ENCODE results near the gene RPL27A.

RPL27A gene

GRCh38 chr11:8702598-8702915, 20.0 kb downstream of the RPL27A start:
- DNase-seq: no peak

GRCh38 chr11:8704136-8704535, 21.5 kb downstream of the RPL27A start:
- no peak for DNase-seq

- DNase-seq: no peak
Observed at GRCh38 chr11:8705146-8705545, 22.6 kb downstream of the RPL27A start.

DNA sequence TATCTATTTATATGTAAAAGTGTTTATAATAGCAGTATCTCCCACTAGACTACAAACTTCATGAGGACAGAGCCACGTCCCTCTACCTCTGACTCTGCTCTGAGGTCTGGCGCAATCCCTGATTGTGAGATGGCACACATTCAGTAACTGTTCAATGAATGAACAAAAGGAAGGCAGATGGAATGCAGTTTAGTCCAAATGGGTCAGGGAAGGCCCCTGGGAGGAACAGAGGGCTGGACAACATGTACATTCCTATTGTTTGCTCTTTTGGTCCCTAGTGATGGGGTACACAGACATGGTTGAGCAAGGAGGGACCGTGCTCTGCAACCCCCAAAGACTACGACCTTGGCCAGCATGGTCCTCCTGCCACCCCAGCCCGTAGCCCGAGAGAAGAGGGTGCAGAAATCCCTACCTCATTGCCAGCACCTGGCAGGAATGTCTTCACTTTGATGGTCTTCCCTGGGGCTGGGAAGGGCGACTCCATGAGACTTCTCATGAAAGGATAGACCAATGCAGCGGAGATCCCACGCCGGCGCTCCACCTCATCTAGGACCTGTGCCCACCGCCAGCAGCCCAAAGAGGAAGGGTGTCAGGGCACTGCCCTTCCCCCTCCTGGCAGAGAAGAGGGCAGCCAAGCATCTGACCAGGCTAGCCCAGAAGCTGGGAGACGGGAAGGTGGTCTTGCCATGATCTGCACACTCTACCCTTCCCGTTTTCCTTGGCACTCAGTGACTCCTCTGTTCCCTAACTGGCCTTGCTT, 24.3 kb downstream of the RPL27A start:
- DNase-seq: no peak

DNA sequence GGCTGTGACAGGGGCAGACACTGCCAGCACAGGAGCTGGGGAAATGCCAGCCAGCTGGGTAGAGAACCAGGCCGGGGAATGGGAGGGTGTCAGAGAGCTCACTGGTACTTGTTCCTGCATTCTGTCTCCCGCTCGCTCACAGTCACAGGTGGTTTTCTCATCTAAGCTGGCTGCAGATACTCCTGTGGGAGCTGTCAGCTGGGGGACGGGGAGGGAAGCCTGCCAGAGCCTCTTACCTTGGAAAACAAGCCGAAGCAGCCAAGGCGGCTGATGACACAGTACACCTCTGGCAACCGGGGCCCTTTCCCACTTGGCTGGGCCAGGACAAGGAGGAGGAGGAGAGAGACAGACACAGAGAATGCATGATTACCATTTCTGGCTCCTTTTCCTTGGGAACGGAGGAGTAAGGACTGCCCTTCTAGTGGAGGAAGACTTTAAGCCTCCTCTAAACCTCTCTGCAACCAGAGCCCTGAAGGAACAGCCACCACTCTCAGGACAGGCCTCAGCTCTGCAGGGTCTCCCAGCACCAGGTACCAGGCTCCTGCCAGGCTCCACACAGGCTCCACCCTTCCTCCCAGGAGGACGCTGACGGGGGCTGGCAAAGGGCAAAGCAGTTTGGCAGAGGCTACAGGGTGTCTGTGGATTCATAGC, 25.1 kb downstream of the RPL27A start:
- DNase-seq: no peak

GRCh38 chr11:8709002-8709672, 26.5 kb downstream of the RPL27A start:
- DNase-seq: peak; percentile 92

DNA sequence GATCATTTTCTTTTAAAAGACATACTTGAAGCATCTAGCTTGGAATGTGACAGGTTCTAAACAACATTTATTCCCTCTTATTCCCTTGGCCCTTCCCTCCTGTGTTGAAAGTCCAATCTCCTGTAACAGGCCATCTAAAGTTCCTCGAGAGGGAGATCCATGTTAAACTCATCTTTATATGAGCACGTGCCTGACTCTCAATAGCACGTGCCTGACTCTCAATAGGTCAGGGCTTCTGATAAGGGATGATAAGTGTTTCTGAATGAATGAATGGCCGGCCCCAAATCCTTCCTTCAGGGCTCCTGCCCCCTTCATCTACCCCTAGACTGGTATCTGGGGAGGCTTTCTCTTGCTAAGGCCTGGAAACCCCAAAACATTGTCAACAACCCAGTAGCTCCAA, 27.2 kb downstream of the RPL27A start:
- DNase-seq: no peak

DNA sequence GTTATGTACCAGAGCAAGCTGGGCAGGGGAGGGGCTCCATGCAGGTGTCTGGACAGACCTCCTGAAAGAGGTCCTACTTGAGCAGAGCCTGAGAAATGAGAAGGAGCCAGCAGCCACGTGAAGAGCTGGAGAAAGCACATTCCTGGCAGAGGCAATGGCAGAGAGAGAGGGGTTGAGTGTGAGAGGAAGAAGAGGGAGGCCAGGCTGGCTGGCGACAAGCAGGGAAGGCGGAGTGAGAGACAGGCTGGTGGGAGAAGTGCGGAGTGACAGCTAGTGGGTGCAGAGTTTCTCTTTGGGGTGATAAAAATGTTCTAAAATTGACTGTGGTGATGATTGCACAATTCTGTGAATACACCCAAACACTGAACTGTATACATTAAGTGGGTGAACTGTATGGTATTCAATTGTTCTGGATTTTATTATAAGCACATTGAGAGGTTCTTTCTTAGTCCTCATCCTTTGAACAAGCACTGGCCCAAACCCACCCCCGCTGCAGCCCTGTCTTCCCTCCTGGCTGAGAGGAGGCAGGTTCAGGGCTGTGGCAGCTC, 29.4 kb downstream of the RPL27A start:
- DNase-seq: no peak

DNA sequence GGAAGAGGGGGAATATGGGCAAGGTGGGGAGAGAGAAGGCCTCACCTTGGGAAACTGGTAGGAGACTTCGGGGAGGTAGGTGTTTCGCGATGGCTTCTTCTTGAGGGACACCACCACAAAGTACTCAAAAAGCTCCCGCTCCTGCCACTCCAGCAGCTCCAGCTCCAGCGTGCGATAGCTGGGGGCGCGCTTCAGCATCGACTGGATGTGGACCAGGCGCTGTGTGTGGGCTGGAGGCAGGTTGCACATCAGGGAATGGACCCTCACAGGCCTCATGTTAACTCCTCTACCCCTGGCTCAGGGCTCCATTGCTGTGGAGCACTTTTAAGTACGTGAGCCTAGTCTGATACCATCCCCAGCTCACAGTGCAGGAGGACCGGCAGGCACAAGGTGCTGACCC, 29.9 kb downstream of the RPL27A start:
- DNase-seq: no peak

DNA sequence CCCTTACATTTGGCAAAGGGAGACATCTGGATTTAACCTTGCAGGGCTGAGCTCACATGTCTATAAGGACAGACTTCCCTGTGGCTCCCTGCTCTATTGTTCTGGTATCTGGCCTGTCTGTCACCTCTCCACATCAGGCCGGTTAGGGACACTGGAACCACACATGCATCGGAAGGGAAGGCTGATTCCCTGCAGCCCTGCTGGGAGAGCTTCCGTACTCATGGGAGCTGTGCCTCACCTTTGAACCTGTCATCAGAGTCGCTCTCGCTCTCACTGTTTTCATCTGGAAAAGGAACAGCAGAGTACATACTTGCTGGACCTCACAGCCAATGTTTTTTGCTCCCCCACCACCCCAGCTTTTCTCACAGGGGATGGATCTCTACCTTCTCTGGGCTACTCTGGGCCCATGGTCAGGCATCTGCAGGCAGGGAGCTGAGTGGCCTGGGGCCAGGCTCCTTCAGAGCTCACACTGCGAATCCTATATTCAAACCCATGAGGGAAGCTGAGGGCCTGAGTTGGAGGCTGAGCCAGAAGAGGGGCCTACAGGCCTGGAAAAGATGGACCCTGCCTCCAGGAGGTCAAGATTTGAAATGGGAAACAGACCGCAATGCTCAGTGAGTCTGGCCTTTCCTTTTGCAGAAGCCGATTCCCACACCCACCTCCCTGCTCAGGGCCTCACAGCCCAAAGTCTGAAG, 31.3 kb downstream of the RPL27A start:
- no peak for DNase-seq

- no peak for DNase-seq
Observed at GRCh38 chr11:8714622-8715225, 32.1 kb downstream of the RPL27A start.

DNA sequence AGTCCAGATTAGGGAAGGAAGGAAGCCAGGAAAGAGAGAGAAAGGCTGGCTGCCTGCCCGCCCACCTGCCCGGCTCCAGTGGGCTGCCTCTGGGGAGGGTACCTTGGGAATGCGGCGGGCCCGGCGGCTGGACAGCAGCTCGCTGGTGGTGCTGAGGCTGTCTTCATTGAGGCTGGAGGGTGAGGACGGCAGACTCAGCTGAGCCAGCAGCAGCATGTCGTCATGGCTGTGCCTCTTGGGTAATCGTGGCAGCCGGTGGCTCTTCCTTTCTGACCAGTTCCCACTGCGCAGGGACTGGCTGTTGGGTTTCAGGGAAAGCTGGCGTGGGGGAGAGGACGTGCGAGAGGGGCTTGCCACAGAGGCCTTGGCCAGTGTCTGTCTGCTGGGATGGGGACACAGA, 32.9 kb downstream of the RPL27A start:
- no peak for DNase-seq

DNA sequence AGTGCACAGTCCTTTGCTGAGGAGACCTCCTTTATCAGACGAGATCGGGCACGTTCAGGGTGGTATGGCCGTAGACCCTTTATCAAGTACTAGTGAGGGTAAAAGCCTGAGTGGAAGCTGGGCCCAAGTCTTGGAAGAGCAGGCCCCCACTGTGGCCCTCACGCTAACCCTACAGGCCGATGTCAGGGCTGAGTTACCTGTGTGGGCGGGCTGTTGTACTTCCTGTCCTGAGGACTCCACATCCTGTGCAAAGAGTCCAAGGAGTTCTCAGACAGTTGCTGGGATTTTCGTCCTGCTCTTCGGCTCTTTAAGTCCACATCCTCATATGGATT, 34.9 kb downstream of the RPL27A start:
- no peak for DNase-seq

DNA sequence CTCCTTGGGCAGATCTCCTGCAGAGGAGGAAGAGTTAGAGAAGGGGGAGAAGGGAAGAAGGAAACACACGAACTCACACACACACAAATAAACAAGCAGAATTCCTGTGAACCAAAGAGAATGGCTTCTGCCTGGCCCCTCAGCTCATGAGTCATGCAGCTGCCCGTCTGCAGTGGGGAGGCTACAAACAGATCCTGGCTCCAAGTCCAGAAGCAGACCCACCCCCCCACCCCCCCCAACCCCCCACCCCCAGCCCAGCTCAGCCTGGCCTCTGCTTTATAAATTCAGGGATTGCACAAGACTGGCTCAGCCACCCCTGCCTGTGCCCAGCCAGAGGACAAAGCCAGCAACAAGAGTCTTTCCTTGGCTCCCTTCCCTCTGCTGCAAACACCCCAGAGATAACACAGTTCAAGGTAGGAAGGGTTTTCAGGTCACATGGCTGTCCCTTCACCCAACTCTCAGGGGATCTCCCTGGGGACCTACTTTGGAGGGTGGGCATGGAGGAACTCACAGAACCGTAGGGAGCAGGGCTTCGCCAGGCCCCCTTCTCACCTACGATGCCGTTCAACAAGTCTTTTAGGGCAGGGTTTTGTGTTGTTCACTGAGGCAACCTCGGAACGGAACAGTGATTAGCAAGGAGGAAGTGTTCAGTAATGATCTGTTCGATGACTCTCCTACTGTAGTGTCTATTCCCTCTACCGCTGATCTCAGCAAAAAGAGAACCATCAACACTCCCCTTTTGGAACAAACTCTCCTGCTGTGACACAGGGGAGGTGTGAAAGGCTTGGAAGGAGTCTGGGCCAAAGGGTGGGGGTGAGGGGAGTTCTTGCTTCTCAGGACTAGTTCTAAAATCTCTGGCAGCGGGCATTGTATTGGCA, 35.5 kb downstream of the RPL27A start:
- peak; percentile 16 for DNase-seq

- DNase-seq: peak; percentile 90
Observed at GRCh38 chr11:8719211-8719649, 36.6 kb downstream of the RPL27A start.

DNA sequence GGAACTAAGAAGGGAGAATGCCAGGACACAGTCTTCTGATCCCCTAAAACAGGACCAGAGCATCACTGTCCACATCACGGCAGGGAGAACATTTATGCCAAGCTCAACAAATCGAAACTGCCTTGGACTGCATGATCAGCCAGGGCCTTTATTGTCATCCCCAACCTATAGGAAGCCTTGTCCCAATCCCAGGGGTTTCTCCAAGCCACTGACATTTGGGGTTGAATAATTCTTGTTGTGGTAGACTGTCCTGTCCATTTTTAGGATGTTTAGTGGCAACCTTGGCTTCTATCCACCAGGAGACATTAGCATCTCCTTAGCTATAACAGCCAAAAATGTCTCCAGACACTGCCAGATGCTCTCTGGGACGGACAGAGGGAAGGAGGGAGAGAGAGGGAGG, 37.1 kb downstream of the RPL27A start:
- DNase-seq: no peak

DNA sequence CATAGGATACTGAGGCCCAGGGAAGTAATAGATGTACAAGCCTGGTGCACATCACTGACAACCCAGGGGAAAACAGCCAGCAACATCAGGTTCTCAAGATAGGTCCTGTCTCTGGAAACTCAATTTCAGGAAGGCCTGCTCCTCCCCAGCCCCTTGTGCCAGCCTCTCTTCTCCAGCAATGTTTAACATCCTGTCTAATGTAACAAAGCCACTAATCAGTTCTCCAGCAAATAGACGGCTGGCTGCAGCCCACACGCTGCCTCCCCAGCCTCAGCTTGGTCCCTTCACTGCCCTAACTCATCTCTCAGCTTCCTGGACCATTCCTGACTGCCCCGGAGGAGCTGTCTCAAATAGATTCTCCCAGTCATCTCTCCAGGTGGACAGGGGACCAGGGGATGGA, 37.8 kb downstream of the RPL27A start:
- DNase-seq: no peak

DNA sequence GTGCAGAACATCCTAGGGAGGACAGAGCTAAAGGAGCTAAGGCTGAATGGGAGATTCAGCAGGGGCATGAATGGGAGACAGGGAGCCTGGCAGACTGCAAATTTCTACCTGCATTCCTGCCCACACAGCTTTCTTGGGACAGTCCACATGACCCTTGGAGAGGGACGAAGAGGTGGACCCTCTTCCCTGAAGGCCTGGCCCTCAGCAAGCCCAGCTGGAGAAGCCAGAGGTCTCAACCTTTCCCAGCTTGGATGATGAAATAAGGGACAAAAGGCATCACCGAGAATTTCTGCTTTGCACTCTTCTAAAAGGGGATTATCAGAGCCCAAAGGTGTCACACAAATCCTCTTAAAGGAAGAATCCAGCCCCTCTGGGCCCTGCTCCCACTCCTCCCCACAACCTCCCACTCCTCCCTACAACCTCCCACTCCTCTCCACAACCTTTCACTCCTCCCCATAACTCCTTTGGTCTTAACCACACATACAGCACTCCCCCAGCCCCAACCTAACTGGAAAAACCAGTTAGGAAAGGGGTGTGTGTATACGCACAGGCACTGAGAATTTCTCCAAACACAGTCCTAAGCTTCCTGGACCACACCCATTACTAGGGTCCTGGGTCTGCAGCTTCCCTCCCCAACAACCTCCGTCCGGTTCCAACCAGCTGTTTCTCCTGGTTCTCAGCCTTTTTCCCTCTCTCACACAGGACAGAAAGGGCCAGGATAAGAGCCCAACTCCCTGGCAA, 38.4 kb downstream of the RPL27A start:
- no peak for DNase-seq

DNA sequence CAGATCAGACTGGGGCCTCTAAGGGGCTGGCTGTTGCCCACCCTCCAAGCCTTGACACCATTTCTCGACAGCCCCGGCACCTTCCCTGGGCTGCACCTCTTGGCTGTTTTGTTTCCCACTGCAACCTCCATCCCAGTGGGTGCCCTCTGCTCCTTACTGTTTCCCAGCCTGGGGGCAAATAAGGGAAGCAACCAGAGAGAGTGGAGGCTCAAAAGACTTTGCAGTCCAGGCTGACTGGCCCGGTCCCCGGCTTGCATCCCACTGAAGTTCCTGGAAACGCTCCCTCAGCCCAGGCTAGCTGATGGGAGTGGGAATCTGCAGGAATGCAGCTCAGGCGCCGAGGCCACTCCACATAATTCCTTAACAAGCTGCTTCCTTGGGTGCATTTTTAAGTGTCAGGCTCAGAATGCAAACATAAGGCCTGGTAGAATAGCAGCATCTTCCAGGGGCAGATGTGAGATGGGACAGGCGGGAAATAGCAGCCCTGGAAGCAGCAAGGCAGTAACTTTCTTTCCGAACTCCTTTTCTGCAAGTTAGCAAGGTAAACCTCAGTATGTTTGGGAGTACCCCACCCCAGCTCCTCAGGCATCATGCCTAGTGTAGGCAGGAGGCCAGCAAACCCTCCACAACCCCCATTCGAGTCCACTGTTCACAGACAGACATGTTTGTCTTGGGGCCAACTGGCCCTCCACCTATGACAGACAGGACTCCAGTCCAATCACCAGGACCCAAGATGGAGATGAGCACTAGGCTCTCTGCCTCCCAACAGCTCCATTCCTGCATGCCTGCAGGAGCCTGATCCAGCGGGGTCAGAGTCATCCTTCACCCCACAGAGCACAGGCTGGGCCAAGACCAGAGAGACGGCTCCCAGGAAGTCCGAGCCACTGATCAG, 39.3 kb downstream of the RPL27A start:
- DNase-seq: no peak

- no peak for DNase-seq
Observed at GRCh38 chr11:8722809-8723208, 40.2 kb downstream of the RPL27A start.
